ENCODE results near the gene C10orf71.

- TF ChIP-seq CSRNP3 (CRISPR knock-in tag; IDR thresholded peaks at IDR 0.05): no peak
- TF ChIP-seq ARNTL (CRISPR knock-in tag; IDR thresholded peaks at IDR 0.05; ENCODE audit: borderline replicate concordance, low read depth): no peak
- no peak for TF ChIP-seq BACH2 (CRISPR knock-in tag; IDR thresholded peaks at IDR 0.05; ENCODE audit: borderline replicate concordance)
- TF ChIP-seq ZFP3 (CRISPR knock-in tag; IDR thresholded peaks at IDR 0.05): no peak
- TF ChIP-seq ZNF565 (CRISPR knock-in tag; conservative IDR thresholded peaks at IDR 0.05; ENCODE audit: low read depth): no peak
- no peak for TF ChIP-seq ZNF8 (CRISPR knock-in tag; IDR thresholded peaks at IDR 0.05)
- no peak for TF ChIP-seq TCF4 (CRISPR knock-in tag; IDR thresholded peaks at IDR 0.05; ENCODE audit: borderline replicate concordance)
- TF ChIP-seq GLIS3 (CRISPR knock-in tag; IDR thresholded peaks at IDR 0.05): no peak
- no peak for TF ChIP-seq CREB5 (CRISPR knock-in tag; IDR thresholded peaks at IDR 0.05; ENCODE audit: low read depth)
- no peak for TF ChIP-seq POU6F1 (CRISPR knock-in tag; IDR thresholded peaks at IDR 0.05; ENCODE audit: borderline replicate concordance, low read depth)
Measured at GRCh38 chr10:49282306-49282705, 16.7 kb upstream of the C10orf71 start.

Measured in SK-N-SH treated with all-trans-retinoic acid at 6 μM for 48 hours (cell line).